A549 treated with ZK216348 at 1 μM for 4 hours (cell line): ENCODE measurements around the gene TXNL4A. TPM values are rescaled to one million over a fixed set of nuclear protein-coding genes. Genes with fewer than 3 reads are reported as not detected.

Experiments used
- total RNA-seq: library from RNA; stranded (reverse); fragments of 200-300 nt; extraction: Qiagen RNA extraction; gene quantifications from 5 replicates; pipeline ENCODE4 v1.2.3, GENCODE V29; 2022; ENCODE audit warnings: low read depth

Gene TXNL4A
- total RNA-seq, result 105 to 158 TPM (median 138 TPM) in 5 replicates

GRCh38 chr18:79988451-79989194 lies at the start of gene TXNL4A:
TXNL4A (minus strand) TSS chr18:79988563; CDS start chr18:79988392, 171 bp downstream.

DNA sequence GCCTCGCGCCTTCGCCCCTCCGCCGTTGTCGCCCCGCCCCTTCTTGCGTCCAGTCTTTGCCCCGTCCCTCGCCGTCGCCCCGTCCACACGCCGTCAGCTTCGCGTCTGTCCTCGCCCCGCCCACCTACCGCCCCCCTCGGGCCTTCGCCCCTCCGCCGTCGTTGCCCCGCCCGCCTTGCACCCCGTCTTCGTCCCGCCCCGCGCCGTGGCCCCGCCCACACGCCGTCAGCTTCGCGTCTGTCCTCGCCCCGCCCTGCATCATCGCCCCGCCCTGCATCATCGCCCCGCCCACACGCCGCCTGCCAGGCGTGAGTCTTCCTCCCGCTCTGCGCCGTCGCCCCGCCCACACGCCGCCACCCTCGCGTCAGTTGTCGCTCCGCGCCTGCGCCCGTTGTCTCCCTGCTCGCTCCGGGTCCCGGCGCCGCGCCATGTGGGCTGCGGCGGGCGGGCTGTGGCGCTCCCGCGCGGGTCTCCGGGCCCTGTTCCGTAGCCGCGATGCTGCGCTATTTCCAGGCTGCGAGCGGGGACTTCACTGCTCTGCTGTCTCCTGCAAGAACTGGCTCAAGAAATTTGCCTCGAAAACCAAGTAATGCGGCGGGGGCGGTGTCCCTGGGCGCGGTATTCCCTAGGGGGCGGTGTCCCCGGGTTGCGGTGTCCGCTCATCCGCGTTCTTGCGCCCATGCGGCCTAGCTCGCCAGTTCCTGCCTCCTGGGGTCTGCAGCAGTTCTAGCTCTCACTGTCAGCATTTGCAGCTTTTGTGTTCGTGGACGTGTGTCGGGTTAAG lies 45.9 kb upstream of the TXNL4A start, which contains the start of gene RBFA:
Gene RBFA (plus strand): TSS at position 367 of the 784 bp plus-strand sequence. CDS start 62 bp downstream, at position 429.

GRCh38 chr18:79964330-79965118 lies 23.8 kb downstream of the TXNL4A start, which contains the start of gene HSBP1L1:
HSBP1L1 (plus strand) TSS chr18:79964643; CDS start chr18:79964736, 93 bp downstream.

GRCh38 chr18:79951545-79952455 lies 36.6 kb downstream of the TXNL4A start, which contains the start of gene SLC66A2:
SLC66A2 (minus strand) TSS chr18:79951653; CDS start chr18:79950926, 727 bp downstream.

Other genes starting within 250 kb of the TXNL4A start
- not detected in 5 replicates for gene KCNG2, start 190.6 kb downstream of the TXNL4A start, total RNA-seq
- 8.7 to 22.5 TPM (median 18.6 TPM) in 5 replicates for gene SLC66A2, start 36.9 kb downstream of the TXNL4A start, total RNA-seq
- gene HSBP1L1, start 23.9 kb downstream of the TXNL4A start, total RNA-seq, result 11.3 to 15.3 TPM (median 12.7 TPM) in 5 replicates
- 29.1 to 32.5 TPM (median 30.3 TPM) in 5 replicates for gene RBFA, start 45.9 kb upstream of the TXNL4A start, total RNA-seq
- 9.8 to 12.3 TPM (median 11.4 TPM) in 5 replicates for gene ADNP2, start 120.7 kb upstream of the TXNL4A start, total RNA-seq